Measurements from ENCODE around the gene LRRC3.

DNA sequence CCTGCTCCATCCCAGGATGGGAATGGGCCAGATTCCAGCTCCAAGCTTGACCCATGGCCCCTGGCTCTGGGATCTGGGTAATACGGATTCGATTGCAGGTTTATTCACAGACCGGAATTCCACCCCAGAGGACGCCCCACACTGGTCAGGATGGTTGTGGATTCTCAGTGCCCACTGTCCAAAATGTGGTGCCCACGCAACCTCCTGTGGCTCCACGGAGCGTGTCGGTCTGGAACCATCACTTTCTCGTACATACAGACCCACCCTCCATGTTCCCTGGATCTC lies 53.1 kb downstream of the LRRC3 start:
- TF ChIP-seq CTCF (IDR thresholded peaks at IDR 0.05; ENCODE audit: low read length) (no peak), EZH2 (IDR thresholded peaks at IDR 0.05; ENCODE audit: borderline replicate concordance, low read length) (no peak)
